Embryonic facial prominence (tissue), 1 donor: ENCODE results near the gene POTEJ.
"Not testable (repeated sequence)": the region's sequence is repeated elsewhere in the genome, so short reads cannot be mapped to it uniquely, and the experiment has no call there.

Experiments
- DNase-seq: peaks from one replicate; pipeline ENCODE4 v3.0.0-alpha.2; 2016; ENCODE audit errors: extremely low spot score

The POTEJ gene

GRCh38 chr2:130601648-130602302 is 9.5 kb upstream of the POTEJ start:
- DNase-seq: not testable (repeated sequence)

GRCh38 chr2:130608276-130609001 is 2.8 kb upstream of the POTEJ start:
- not testable (repeated sequence) for DNase-seq

- not testable (repeated sequence) for DNase-seq
Measured at GRCh38 chr2:130609002-130609920, 2.0 kb upstream of the POTEJ start.

- not testable (repeated sequence) for DNase-seq
Measured at GRCh38 chr2:130610486-130610885, 754 bp upstream of the POTEJ start.

GRCh38 chr2:130628784-130629475 is 17.7 kb downstream of the POTEJ start:
- DNase-seq: not testable (repeated sequence)

GRCh38 chr2:130638973-130639372 is 27.7 kb downstream of the POTEJ start:
- not testable (repeated sequence) for DNase-seq

- DNase-seq: not testable (repeated sequence)
Measured at GRCh38 chr2:130641688-130642087, 30.4 kb downstream of the POTEJ start.

GRCh38 chr2:130649285-130649684 is 38.0 kb downstream of the POTEJ start:
- not testable (repeated sequence) for DNase-seq

GRCh38 chr2:130664506-130664905 is 53.3 kb downstream of the POTEJ start:
- DNase-seq: not testable (repeated sequence)

- not testable (repeated sequence) for DNase-seq
Measured at GRCh38 chr2:130665596-130665995, 54.4 kb downstream of the POTEJ start.

- DNase-seq: not testable (repeated sequence)
Measured at GRCh38 chr2:130667516-130667915, 56.3 kb downstream of the POTEJ start.

- not testable (repeated sequence) for DNase-seq
Measured at GRCh38 chr2:130670026-130670745, 58.9 kb downstream of the POTEJ start.

- not testable (repeated sequence) for DNase-seq
Measured at GRCh38 chr2:130692041-130692770, 81.0 kb downstream of the POTEJ start.

GRCh38 chr2:130693474-130693873 is 82.2 kb downstream of the POTEJ start:
- DNase-seq: not testable (repeated sequence)

- not testable (repeated sequence) for DNase-seq
Measured at GRCh38 chr2:130703250-130703649, 92.0 kb downstream of the POTEJ start.
